Astrocyte (in vitro differentiated cells and primary cell): ENCODE data around the gene DCP1B. TPM values are rescaled to one million over a fixed set of nuclear protein-coding genes. Genes with fewer than 3 reads are reported as not detected.

Experiments used
- DNase-seq: peaks from one replicate; pipeline ENCODE4 v3.0.0-alpha.2; 2010; ENCODE audit warnings: low read depth
- FAIRE-seq: peaks from 2 replicates; lab custom pipeline; 2011; peaks lifted over from hg19 to GRCh38; lab: Jason Lieb, UNC
- H2AFZ ChIP-seq: 2 replicates; pipeline ENCODE4 v1.6.0; 2012; ENCODE audit warnings: low read depth, low read length, inconsistent platforms
- H3K27ac ChIP-seq: 2 replicates; pipeline ENCODE4 v1.5.1; 2011; ENCODE audit warnings: low read depth, low read length, inconsistent platforms
- H3K27me3 ChIP-seq: 2 replicates; pipeline ENCODE4 v1.6.0; 2011; ENCODE audit warnings: low read length, inconsistent platforms; ENCODE audit not compliant: insufficient read depth
- H3K36me3 ChIP-seq: 2 replicates; pipeline ENCODE4 v1.5.1; 2011; ENCODE audit warnings: low read length, inconsistent platforms; ENCODE audit not compliant: insufficient read depth
- H3K4me1 ChIP-seq: 2 replicates; pipeline ENCODE4 v1.5.1; 2011; ENCODE audit warnings: low read length, inconsistent platforms; ENCODE audit not compliant: insufficient read depth
- H3K4me2 ChIP-seq: 2 replicates; pipeline ENCODE4 v1.6.0; 2012; ENCODE audit warnings: low read length, inconsistent platforms
- H3K4me3 ChIP-seq: 2 replicates; pipeline ENCODE4 v1.5.1; 2011; ENCODE audit warnings: low read depth, mild to moderate bottlenecking, low read length, inconsistent platforms; ENCODE audit not compliant: insufficient read depth
- H3K79me2 ChIP-seq: 2 replicates; pipeline ENCODE4 v1.6.0; 2012; ENCODE audit warnings: mild to moderate bottlenecking, low read length, inconsistent platforms; ENCODE audit not compliant: insufficient read depth
- H3K9ac ChIP-seq: 2 replicates; pipeline ENCODE4 v1.6.0; 2012; ENCODE audit warnings: mild to moderate bottlenecking, low read length, inconsistent platforms
- H3K9me3 ChIP-seq: 2 replicates; pipeline ENCODE4 v1.5.1; 2012; ENCODE audit warnings: low read depth, mild to moderate bottlenecking, low read length, inconsistent platforms; ENCODE audit not compliant: insufficient read depth
- H4K20me1 ChIP-seq: 2 replicates; pipeline ENCODE4 v1.6.0; 2012; ENCODE audit warnings: low read length, inconsistent platforms; ENCODE audit not compliant: insufficient read depth
- H3K27ac Mint-ChIP-seq: one replicate; pipeline ENCODE4 v1.8.0; 2021; ENCODE audit warnings: mild to moderate bottlenecking, mixed read lengths; ENCODE audit not compliant: unreplicated experiment
- H3K27me3 Mint-ChIP-seq: one replicate; pipeline ENCODE4 v1.8.0; 2021; ENCODE audit warnings: low read depth, mixed read lengths; ENCODE audit not compliant: unreplicated experiment
- H3K36me3 Mint-ChIP-seq: one replicate; pipeline ENCODE4 v1.8.0; 2021; ENCODE audit warnings: low read depth, mixed read lengths; ENCODE audit not compliant: unreplicated experiment
- H3K4me1 Mint-ChIP-seq: one replicate; pipeline ENCODE4 v1.8.0; 2021; ENCODE audit warnings: low read depth, mixed read lengths; ENCODE audit not compliant: unreplicated experiment
- H3K4me3 Mint-ChIP-seq: one replicate; pipeline ENCODE4 v1.8.0; 2021; ENCODE audit warnings: mild to moderate bottlenecking, moderate library complexity, mixed read lengths; ENCODE audit not compliant: unreplicated experiment
- H3K9me3 Mint-ChIP-seq: one replicate; pipeline ENCODE4 v1.8.0; 2021; ENCODE audit warnings: mild to moderate bottlenecking, mixed read lengths; ENCODE audit not compliant: unreplicated experiment
- CTCF ChIP-seq: IDR thresholded peaks from 2 replicates; pipeline ENCODE4 v1.5.1; 2011; ENCODE audit warnings: low read depth, mild to moderate bottlenecking, inconsistent platforms, low read length, moderate library complexity; ENCODE audit not compliant: insufficient read depth
- EZH2 ChIP-seq: IDR thresholded peaks from 2 replicates; pipeline ENCODE4 v1.6.1; 2012; ENCODE audit warnings: mild to moderate bottlenecking, low read length, inconsistent platforms; ENCODE audit not compliant: insufficient read depth
- total RNA-seq: library from RNA; stranded (reverse); gene quantifications from 2 replicates; pipeline ENCODE4 v1.2.1, GENCODE V29; 2021

Gene DCP1B
- total RNA-seq, 1 donor from 2014 or later = 13.1 TPM

- H3K79me2 ChIP-seq = no peaks in the 10 kb centered on the region
- FAIRE-seq (no peak), DNase-seq (no peak)
- no peaks in the 10 kb centered on the region for H3K4me1 Mint-ChIP-seq
- no peaks in the 10 kb centered on the region for H3K9me3 ChIP-seq
- TF ChIP-seq EZH2 (no peak), CTCF (no peak)
- no peak overlapping the region for H3K27ac Mint-ChIP-seq
- peaks cover 12% of the 10 kb centered on the region for H3K9me3 Mint-ChIP-seq
- H3K27ac ChIP-seq = no peak overlapping the region
- no peaks in the 10 kb centered on the region for H3K4me1 ChIP-seq
- no peaks in the 10 kb centered on the region for H3K36me3 ChIP-seq
- H3K27me3 ChIP-seq = no peaks in the 10 kb centered on the region
- H3K9ac ChIP-seq = no peak overlapping the region
- H2AFZ ChIP-seq = no peak overlapping the region
- H3K36me3 Mint-ChIP-seq = no peaks in the 10 kb centered on the region
- H3K4me2 ChIP-seq = no peak overlapping the region
- H3K4me3 Mint-ChIP-seq = no peak overlapping the region
- H4K20me1 ChIP-seq = no peaks in the 10 kb centered on the region
- peaks cover 5% of the 10 kb centered on the region for H3K27me3 Mint-ChIP-seq
- H3K4me3 ChIP-seq = no peak overlapping the region
Observed at GRCh38 chr12:1906579-1906978, 97.7 kb downstream of the DCP1B start.

GRCh38 chr12:1904875-1905274 lies 99.4 kb downstream of the DCP1B start:
- no peak overlapping the region for H3K4me2 ChIP-seq
- DNase-seq = no peak
- H3K79me2 ChIP-seq = no peaks in the 10 kb centered on the region
- TF ChIP-seq CTCF (no peak), EZH2 (no peak)
- H3K27ac Mint-ChIP-seq = no peak overlapping the region
- FAIRE-seq = no peak
- H3K4me3 Mint-ChIP-seq = no peak overlapping the region
- no peaks in the 10 kb centered on the region for H3K36me3 Mint-ChIP-seq
- no peaks in the 10 kb centered on the region for H4K20me1 ChIP-seq
- H3K9me3 Mint-ChIP-seq = peaks cover 12% of the 10 kb centered on the region
- H3K9ac ChIP-seq = no peak overlapping the region
- no peaks in the 10 kb centered on the region for H3K9me3 ChIP-seq
- no peaks in the 10 kb centered on the region for H3K36me3 ChIP-seq
- H3K27ac ChIP-seq = no peak overlapping the region
- no peak overlapping the region for H3K4me3 ChIP-seq
- no peaks in the 10 kb centered on the region for H3K4me1 Mint-ChIP-seq
- H2AFZ ChIP-seq = no peak overlapping the region
- no peaks in the 10 kb centered on the region for H3K27me3 ChIP-seq
- no peaks in the 10 kb centered on the region for H3K4me1 ChIP-seq
- peaks cover 5% of the 10 kb centered on the region for H3K27me3 Mint-ChIP-seq

GRCh38 chr12:1896964-1897363 lies 107.3 kb downstream of the DCP1B start:
- Histone ChIP-seq H3K9me3 (no peaks in the 10 kb centered on the region), H3K79me2 (no peaks in the 10 kb centered on the region), H3K4me3 (no peak overlapping the region), H3K9ac (no peak overlapping the region), H2AFZ (no peak overlapping the region), H3K27ac (no peak overlapping the region), H3K36me3 (no peaks in the 10 kb centered on the region), H3K27me3 (peaks cover 4% of the 10 kb centered on the region), H3K4me2 (no peak overlapping the region), H4K20me1 (no peaks in the 10 kb centered on the region), H3K4me1 (no peaks in the 10 kb centered on the region)
- Mint-ChIP-seq H3K36me3 (no peaks in the 10 kb centered on the region), H3K27ac (no peak overlapping the region), H3K4me3 (no peak overlapping the region), H3K27me3 (peaks cover 7% of the 10 kb centered on the region), H3K9me3 (peaks cover 6% of the 10 kb centered on the region), H3K4me1 (no peaks in the 10 kb centered on the region)
- no peak for TF ChIP-seq EZH2
- TF ChIP-seq CTCF = no peak
- no peak for DNase-seq
- FAIRE-seq = no peak

Other genes with a start within 250 kb of the DCP1B start
- gene LRTM2, start 183.9 kb downstream of the DCP1B start, total RNA-seq = not detected in 2 replicates
- 0.09 and 0.26 TPM in 2 replicates for gene CACNA2D4, start 85.8 kb downstream of the DCP1B start, total RNA-seq
- 1.5 and 2.1 TPM in 2 replicates for gene CACNA1C, start 48.5 kb upstream of the DCP1B start, total RNA-seq